Measurements from ENCODE around the gene MXRA7.

DNA sequence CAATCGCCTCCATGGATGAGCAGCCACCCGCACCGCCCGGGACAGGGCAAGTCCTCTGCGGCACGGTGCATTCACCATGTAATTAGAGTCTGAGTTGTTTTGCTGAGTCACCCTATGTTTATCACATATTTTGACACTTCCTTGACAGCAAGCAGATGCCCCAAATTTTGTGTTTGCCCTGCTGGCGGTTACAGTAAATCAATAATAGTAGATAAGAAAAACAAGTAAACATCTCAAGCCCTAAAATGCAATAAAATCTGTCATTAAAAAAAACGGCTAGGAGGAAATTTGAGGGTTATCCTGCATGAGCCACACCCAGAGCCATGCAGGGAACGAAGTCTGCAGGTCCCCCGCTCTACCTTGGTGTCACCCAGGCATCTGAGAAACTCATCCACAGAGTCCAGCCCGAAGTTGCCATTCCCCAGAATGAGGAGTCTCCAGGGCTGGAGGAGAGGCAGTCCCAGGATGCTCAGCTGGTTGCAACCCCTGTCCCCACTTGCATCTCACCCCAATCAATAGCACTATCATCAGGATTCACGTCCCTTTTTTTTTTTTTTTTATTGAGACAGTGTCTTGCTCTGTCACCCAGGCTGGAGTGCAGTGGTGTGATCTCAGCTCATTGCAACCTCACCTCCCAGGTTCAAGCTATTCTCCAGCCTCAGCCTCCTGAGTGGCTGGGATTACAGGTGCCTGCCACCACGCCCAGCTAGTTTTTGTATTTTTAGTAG is 50.7 kb downstream of the MXRA7 start:
- TF ChIP-seq CTCF (IDR thresholded peaks at IDR 0.05) (no peak), TCF12 (IDR thresholded peaks at IDR 0.05) (peak; percentile 53; the same call in 1 of the 2 replicates), TAF1 (IDR thresholded peaks at IDR 0.05; ENCODE audit: borderline replicate concordance, low read depth, low read length) (no peak), JUND (IDR thresholded peaks at IDR 0.05) (no peak), EZH2phosphoT487 (IDR thresholded peaks at IDR 0.05; ENCODE audit: borderline replicate concordance, low read depth) (no peak), EP300 (IDR thresholded peaks at IDR 0.05; ENCODE audit: borderline replicate concordance in 1 of 2, low read depth in 1 of 2, low read length in 1 of 2) (peak in 1 of 2 experiments; percentile 63; a peak in 1 of 4 replicates), RAD21 (IDR thresholded peaks at IDR 0.05; ENCODE audit: low read length) (peak; percentile 14; the same call in 1 of the 2 replicates), ZBTB33 (IDR thresholded peaks at IDR 0.05; ENCODE audit: borderline replicate concordance, low read depth) (no peak)
- TF ChIP-seq, protein P1, sequence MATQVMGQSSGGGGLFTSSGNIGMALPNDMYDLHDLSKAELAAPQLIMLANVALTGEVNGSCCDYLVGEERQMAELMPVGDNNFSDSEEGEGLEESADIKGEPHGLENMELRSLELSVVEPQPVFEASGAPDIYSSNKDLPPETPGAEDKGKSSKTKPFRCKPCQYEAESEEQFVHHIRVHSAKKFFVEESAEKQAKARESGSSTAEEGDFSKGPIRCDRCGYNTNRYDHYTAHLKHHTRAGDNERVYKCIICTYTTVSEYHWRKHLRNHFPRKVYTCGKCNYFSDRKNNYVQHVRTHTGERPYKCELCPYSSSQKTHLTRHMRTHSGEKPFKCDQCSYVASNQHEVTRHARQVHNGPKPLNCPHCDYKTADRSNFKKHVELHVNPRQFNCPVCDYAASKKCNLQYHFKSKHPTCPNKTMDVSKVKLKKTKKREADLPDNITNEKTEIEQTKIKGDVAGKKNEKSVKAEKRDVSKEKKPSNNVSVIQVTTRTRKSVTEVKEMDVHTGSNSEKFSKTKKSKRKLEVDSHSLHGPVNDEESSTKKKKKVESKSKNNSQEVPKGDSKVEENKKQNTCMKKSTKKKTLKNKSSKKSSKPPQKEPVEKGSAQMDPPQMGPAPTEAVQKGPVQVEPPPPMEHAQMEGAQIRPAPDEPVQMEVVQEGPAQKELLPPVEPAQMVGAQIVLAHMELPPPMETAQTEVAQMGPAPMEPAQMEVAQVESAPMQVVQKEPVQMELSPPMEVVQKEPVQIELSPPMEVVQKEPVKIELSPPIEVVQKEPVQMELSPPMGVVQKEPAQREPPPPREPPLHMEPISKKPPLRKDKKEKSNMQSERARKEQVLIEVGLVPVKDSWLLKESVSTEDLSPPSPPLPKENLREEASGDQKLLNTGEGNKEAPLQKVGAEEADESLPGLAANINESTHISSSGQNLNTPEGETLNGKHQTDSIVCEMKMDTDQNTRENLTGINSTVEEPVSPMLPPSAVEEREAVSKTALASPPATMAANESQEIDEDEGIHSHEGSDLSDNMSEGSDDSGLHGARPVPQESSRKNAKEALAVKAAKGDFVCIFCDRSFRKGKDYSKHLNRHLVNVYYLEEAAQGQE (IDR thresholded peaks at IDR 0.05; ENCODE audit: low read depth, low read length), result no peak

Data from SK-N-SH (cell line).